Mesenteric fat pad (tissue), 1 donor: Measurements from ENCODE around the gene ZC3H13. TPM values are rescaled to one million over a fixed set of nuclear protein-coding genes. Genes with fewer than 3 reads are reported as not detected.

ENCODE experiments used
- DNase-seq: peaks from one replicate; pipeline ENCODE4 v3.0.0-alpha.2; 2020; ENCODE audit warnings: low spot score
- long read RNA-seq: library from polyadenylated mRNA; unstranded; transcript quantifications from one replicate; pipeline ENCODE4 v2.0.0, GENCODE V29; 2020
- total RNA-seq: library from RNA; stranded (reverse); fragmentation: NEBNext Ultra II Directional; extraction: Animal tissue kit (Norgen Biotek cat#: 25700); gene quantifications from one replicate; pipeline ENCODE4 v1.2.1, GENCODE V29; 2021
- donor health status: DM: yes; HTN: yes; CAD: no.

Gene ZC3H13
- 44.1 TPM for total RNA-seq
- long read RNA-seq, partial matches to known transcripts: 76 of 94 reads
- long read RNA-seq, other reads (novel, unspliced or antisense): 18 of 94 reads

GRCh38 chr13:46052319-46053161 is at the start of gene ZC3H13:
Gene ZC3H13, minus strand, starts transcription at chr13:46052746. Its CDS starts 7,239 bp downstream, at chr13:46045507.
- DNase-seq: peak; percentile 94

DNA sequence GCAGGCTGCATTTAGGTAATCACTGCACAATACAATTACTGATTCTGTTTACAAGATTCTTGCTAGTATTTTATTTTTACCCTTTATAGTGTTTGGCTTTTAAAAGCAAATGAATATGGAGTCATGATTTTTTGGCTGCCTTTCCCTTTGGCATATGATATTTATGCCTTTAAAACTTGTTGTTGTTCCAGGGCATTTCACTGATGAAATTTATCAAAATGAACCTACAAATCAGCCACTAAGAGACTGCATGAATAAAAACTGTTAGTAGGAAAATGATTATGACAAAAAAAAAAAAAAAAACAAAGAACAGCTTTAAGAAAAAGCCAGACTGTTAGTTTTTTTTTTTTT is 49.7 kb upstream of the ZC3H13 start:
- DNase-seq: no peak

GRCh38 chr13:46101484-46102254 is 49.1 kb upstream of the ZC3H13 start:
- DNase-seq: no peak

- no peak for DNase-seq
These were observed 48.5 kb upstream of the ZC3H13 start for GRCh38 chr13:46101002-46101401.

GRCh38 chr13:46100191-46100815 is 47.8 kb upstream of the ZC3H13 start:
- DNase-seq: no peak

- no peak for DNase-seq
These were observed 45.1 kb upstream of the ZC3H13 start for GRCh38 chr13:46097663-46098062.

DNA sequence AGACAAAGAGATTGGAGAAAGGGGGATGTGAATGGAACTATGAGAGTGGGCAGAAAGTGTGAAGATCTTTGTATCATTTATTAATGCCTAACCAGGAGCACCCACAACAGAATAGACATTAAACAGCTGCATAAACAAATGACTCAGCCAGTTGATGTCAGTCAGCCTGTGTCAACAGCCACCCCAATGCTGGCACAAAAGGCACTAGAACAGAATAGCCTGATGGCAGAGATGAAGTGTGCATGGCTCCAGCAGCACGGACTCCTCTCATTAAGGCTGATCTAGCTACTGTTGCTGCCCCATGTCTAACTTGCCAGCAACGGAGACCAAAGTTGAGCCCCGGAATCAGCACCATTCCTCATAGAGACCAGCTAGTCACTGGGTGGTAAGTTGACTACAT is 44.5 kb upstream of the ZC3H13 start:
- DNase-seq: no peak

DNA sequence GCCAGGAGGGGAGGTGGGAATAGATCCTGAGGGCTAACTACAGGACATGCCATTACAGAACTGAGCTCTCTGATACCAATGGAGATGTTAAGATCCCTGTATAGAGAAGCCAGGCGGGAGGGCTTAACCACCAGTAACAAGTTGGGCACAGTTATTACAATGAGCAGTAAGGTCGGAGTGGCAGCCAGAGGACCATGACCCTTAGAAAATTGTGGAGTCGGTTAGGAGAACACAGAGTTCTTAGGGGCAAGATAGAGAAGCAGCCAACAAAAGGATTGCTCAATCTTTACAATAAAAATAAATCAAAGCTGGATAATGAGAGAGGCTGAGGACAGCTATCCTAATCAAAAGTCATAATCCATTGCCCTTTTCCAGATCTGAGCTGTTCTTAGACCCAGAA is 41.9 kb upstream of the ZC3H13 start:
- DNase-seq: no peak

GRCh38 chr13:46088821-46089562 is 36.4 kb upstream of the ZC3H13 start:
- no peak for DNase-seq

- DNase-seq: no peak
These were observed 34.9 kb upstream of the ZC3H13 start for GRCh38 chr13:46087481-46087880.

DNA sequence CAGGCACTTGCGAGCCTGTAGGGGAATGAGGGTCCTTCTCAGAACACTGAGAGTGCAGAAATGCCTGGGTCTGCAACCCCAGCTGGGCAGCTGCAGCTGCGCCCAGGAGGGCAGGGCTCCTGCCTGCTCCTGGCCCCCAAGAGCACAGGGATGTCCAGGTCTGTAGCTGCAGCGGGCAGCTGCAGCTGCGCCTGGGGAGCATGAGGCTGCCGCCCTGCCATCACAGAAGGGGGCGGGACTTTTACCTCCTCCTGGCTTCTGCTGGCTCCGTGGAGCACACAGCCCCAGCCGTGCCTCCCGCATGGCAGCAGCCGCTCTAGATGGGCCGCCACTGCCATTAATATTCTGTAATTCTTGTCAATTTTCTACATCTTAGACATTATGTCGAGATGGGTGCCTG is 34.4 kb upstream of the ZC3H13 start:
- no peak for DNase-seq

GRCh38 chr13:46086421-46086922 is 33.9 kb upstream of the ZC3H13 start:
- no peak for DNase-seq

DNA sequence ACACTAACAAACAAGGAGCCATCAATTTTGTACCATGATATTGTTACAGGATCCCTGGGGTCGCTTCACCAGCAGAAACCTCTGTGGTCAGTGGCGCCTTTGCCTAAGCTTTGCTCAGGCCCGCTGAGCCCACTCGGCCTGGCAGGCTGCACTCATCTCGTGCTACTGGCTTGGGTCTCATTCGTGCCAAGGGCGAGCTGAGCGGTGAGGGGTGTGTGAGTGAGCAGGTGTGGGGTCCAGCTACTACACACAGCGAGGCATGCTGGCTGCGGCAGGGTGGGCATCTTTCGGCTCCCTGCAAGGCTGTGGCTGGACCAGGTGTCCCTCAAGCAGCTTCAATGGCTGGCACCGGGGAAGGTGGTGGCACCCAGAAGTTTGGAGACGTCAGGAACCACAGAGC is 33.2 kb upstream of the ZC3H13 start:
- no peak for DNase-seq

DNA sequence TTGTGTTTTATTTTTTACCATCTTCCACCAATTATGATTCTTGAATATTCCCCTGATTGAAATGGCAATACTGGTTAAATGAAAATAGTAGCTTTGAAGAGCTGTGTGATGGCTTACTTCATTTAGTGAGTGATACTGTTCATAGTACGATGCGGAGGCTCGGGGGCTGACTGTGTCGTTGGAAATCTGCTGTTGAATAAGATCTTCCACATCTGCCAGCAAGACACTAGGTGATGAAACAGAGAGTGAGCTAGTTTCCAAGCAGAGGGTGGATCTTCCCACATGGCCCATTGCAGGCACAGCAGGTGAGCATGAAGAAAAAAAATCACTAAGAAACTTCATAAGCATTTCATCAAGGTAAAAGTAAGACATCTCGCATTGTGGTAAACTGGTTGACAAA is 29.8 kb upstream of the ZC3H13 start:
- no peak for DNase-seq

DNA sequence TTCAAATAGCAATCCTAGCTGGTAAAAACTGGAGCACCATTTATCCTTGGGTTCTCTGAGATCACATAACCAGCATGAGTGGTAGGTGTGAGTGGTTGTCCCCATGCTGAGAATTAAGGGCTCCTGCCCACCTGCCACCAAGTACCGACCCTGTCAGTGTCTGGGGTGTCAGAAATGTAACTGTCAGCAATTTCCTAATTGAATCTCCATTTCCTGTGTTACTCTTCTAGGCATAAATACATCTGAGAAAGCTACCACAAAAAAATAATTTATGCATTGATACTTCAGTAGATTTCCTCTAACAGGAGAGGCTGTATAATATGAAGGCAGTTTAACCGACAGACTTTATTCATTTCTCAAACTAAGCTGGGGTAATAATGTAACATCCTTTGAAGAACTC is 27.2 kb upstream of the ZC3H13 start:
- no peak for DNase-seq

DNA sequence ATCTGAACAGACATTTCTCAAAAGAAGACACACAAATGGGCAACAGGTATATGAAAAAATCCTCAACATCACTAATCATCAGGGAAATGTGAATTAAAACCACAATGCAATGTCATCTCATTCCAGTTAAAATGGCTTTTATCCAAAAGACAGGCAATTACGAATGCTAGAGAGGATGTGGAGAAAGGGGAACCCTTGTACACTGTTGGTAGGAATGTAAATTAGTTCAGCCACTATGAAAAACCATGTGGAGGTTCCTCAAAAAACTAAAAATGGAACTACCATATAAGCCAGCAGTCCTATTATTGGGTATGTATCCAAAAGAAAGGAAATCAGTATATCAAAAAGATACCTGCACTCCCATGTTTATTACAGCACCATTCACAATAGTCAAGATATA is 24.7 kb upstream of the ZC3H13 start:
- no peak for DNase-seq

- DNase-seq: no peak
These were observed 24.3 kb upstream of the ZC3H13 start for GRCh38 chr13:46076827-46077226.

- DNase-seq: no peak
These were observed 23.3 kb upstream of the ZC3H13 start for GRCh38 chr13:46075811-46076210.

- no peak for DNase-seq
These were observed 19.2 kb upstream of the ZC3H13 start for GRCh38 chr13:46071590-46072249.

DNA sequence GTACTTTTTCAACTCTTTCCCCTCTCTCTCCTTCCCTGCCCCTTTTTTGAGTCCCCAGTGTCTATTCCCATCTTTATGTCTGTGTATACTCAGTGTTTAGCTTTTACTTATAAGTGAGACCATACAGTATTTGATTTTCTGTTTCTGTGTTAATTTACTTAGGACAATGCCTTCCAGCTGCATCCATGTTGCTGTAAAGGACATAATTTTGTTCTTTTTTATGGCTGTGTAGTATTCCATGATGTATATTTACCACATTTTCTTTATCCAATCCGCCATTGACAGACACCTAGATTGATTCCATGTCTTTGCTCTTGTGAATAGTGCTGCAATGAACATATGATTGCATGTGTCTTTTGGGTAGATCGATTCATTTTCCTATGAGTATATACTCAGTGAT is 10.7 kb upstream of the ZC3H13 start:
- DNase-seq: no peak

DNA sequence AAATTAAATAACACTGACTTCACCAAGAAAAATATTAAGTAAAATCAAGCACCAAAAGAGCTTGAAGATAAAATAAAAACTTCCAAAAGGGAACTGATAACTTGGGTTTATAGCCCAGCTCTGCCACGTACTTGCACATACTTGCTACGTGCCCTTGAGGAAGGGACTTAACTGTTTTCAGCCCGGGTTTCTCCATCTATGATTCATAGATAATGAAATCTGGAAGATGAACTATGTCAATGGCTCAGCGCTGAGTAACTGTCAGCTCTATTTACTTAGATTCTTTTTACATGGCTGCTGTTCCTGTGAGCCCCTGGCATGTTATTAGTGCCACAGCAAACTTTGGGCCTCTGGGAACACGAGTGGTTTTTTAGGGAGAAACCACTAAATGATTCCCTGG is 9.6 kb upstream of the ZC3H13 start:
- no peak for DNase-seq
